Activated CD4-positive, alpha-beta T cell treated with anti-CD3 and anti-CD28 coated beads, Interleukin-2, amount 10 ng/mL, durations not matched to agents 7 days and 5 days (primary cell): ENCODE results near the gene SYT5. TPM values are rescaled to one million over a fixed set of nuclear protein-coding genes. Genes with fewer than 3 reads are reported as not detected.

ENCODE experiments used
- CTCF ChIA-PET: fragments of 350-600 bp; sonication (Branson Sonifier 250); formaldehyde crosslinking; loops from one replicate; lab custom pipeline; 2021; ENCODE audit warnings: antibody characterized with exemption; lab: Charles Lee
- POLR2A ChIA-PET: fragments of 350-600 bp; sonication (Branson Sonifier 250); formaldehyde crosslinking; loops from one replicate; lab custom pipeline; 2021; ENCODE audit warnings: antibody characterized with exemption; lab: Charles Lee
- DNase-seq: peaks from one replicate; pipeline ENCODE4 v3.0.0-alpha.2; 2020
- H3K27ac Mint-ChIP-seq: one replicate; pipeline ENCODE4 v1.8.0; 2021; ENCODE audit warnings: mild to moderate bottlenecking, moderate library complexity, mixed read lengths
- H3K27me3 Mint-ChIP-seq: one replicate; pipeline ENCODE4 v1.8.0; 2021; ENCODE audit warnings: mixed read lengths
- H3K36me3 Mint-ChIP-seq: one replicate; pipeline ENCODE4 v1.8.0; 2021; ENCODE audit warnings: low read depth, mixed read lengths
- H3K4me1 Mint-ChIP-seq: one replicate; pipeline ENCODE4 v1.8.0; 2021; ENCODE audit warnings: mixed read lengths
- H3K4me3 Mint-ChIP-seq: one replicate; pipeline ENCODE4 v1.8.0; 2021; ENCODE audit warnings: mild to moderate bottlenecking, moderate library complexity, mixed read lengths
- H3K9me3 Mint-ChIP-seq: one replicate; pipeline ENCODE4 v1.8.0; 2021; ENCODE audit warnings: mixed read lengths
- total RNA-seq, 2 experiments: library from RNA; stranded (reverse); gene quantifications; one replicate each; pipeline ENCODE4 v1.2.3, GENCODE V29; 2021

The SYT5 gene
- total RNA-seq, 2 experiments from 2014 or later = 0.17 TPM; not detected in 1

DNA sequence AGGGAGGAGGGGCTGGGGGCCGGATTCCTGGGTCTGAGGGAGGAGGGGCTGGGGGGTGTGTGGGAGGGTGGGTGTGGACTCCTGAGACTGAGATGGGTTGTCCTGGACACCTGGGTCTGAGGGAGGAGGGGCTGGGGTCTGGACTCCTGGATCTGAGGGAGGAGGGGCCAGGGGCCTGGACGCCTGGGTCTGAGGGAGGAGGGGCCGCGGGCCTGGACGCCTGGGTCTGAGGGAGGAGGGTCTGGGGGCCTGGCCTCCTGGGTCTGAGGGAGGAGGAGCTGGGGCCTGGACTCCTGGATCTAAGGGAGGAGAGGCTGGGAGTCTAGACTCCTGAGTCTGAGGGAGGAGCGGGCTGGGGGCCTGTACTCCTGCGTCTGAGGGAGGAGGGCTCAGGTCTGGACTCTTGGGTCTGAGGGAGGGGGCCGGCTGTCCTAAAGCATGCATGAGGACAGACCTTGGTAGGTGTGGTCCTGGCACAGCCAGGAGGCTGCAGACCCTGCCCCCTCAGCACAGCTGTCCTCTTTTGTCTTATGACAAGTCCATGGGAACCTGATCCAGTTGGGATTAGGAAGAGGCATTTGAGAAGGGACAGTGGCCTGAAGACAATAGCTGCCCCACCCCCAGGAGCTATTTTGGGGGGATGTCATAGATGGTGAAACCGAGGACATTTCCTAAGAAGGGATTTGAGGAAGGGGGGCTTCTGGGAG, 32.4 kb downstream of the SYT5 start:
- POLR2A ChIA-PET = no interaction called here
- H3K4me1 Mint-ChIP-seq = peaks cover 14% of the 10 kb centered on the region
- no peak overlapping the region for H3K27ac Mint-ChIP-seq
- peaks cover 5% of the 10 kb centered on the region for H3K36me3 Mint-ChIP-seq
- peaks cover 22% of the 10 kb centered on the region for H3K27me3 Mint-ChIP-seq
- DNase-seq = no peak
- CTCF ChIA-PET = interaction anchor here (0.9 to 2.9 kb wide), 4 partner anchors 12 to 356 kb away, joined by 3 to 11 read pairs (median 3); no protein-coding TSS in a partner anchor
- H3K9me3 Mint-ChIP-seq = peaks cover 8% of the 10 kb centered on the region
- no peak overlapping the region for H3K4me3 Mint-ChIP-seq

DNA sequence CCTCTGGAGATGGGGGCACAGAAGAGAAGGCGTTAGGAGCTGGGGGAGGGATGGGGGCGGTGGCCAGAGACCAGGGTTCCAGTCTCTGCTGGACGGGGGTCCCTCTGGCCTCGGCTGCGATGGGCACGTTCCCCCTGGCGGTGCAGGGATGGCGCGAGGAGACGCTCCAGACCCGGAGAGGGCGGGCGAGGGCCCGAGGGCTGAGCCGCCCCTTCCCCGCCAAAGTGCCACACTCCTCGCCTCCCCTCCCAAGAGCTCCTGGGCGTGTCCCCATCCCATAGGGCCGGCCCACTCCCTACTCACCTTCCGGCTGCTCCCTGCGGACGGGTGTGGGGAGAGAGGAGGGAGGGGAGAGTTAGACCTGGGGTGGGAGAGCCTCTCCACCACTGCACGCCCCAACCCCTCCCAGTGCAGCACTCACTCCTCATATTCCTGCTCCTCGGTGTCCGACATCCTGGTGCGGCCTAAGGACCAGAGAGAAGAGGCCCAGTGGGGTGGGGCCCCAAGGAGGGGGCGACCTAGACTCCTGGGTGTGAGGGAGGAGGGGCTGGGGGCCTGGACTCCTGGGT, 33.3 kb downstream of the SYT5 start:
- Mint-ChIP-seq H3K9me3 (peaks cover 1% of the 10 kb centered on the region), H3K36me3 (no peaks in the 10 kb centered on the region), H3K4me3 (no peak overlapping the region), H3K27ac (no peak overlapping the region), H3K27me3 (peaks cover 22% of the 10 kb centered on the region), H3K4me1 (peaks cover 7% of the 10 kb centered on the region)
- CTCF ChIA-PET = interaction anchor here (0.9 to 2.9 kb wide), 7 partner anchors 13 to 330 kb away, joined by 3 to 11 read pairs (median 3); partner anchors contain the start of gene DNAAF3
- POLR2A ChIA-PET = no interaction called here
- DNase-seq = no peak

DNA sequence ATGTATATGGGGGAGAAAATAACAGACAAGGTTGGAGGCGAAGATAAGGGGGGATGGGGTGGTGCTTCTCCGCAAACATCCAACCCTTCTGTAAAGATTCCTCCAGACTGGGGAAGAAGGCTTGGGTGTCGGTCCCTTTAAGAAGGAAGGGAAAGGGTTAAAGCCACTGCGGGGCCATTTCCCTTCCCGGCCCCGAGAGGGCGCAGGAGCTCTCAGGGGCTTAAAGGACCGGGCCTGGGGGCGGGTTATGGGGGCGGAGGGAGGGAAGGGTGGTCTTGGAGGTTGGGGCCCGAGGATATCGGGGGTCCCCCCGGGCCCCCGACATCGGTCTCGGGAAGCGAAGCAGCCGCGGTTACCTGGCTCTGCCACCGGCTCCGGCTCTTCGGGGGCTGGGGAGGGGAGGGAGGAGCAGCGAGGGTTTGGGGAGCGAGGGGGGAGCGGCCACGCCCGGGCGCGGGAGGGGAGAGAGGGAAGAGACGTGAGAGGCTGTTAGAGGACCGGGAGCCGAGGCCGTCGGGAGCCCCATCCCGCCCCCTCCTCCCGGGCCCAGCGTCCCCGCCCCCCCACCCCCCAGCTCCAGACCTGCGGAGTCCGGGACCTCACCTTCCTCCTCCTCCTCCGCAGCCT, 33.9 kb downstream of the SYT5 start:
- ChIA-PET POLR2A (no interaction called here), CTCF (interaction anchor here (1.0 to 2.9 kb wide), 5 partner anchors 14 to 273 kb away, joined by 3 to 11 read pairs (median 4); partner anchors contain the start of gene DNAAF3)
- H3K4me1 Mint-ChIP-seq = peaks cover 2% of the 10 kb centered on the region
- H3K36me3 Mint-ChIP-seq = no peaks in the 10 kb centered on the region
- no peak overlapping the region for H3K27ac Mint-ChIP-seq
- no peaks in the 10 kb centered on the region for H3K9me3 Mint-ChIP-seq
- no peak overlapping the region for H3K4me3 Mint-ChIP-seq
- DNase-seq = no peak
- peaks cover 23% of the 10 kb centered on the region for H3K27me3 Mint-ChIP-seq

DNA sequence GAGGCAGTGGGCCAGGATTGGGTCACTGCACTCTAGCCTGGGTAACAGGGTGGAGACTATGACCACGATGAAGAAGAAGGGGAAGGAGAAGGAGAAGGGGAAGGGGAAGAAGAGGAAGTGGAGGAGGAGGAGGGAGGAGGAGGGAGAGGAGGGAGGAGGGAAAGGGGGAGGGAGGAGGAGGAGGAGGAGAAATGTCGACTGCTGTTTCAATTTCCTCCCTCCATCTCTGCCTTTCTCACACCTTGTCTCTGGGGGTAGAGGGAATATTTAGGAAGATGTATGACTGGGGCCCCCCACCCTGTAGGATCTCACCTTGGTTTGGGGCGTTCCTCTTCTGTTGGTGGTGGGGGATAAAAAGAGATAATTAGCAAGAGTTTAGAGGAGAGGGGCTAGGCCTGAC, 34.9 kb downstream of the SYT5 start:
- Mint-ChIP-seq H3K36me3 (no peaks in the 10 kb centered on the region), H3K4me3 (no peak overlapping the region), H3K27me3 (peaks cover 27% of the 10 kb centered on the region), H3K4me1 (peaks cover 4% of the 10 kb centered on the region), H3K9me3 (no peaks in the 10 kb centered on the region), H3K27ac (no peak overlapping the region)
- POLR2A ChIA-PET = no interaction called here
- CTCF ChIA-PET = no interaction called here
- no peak for DNase-seq

DNA sequence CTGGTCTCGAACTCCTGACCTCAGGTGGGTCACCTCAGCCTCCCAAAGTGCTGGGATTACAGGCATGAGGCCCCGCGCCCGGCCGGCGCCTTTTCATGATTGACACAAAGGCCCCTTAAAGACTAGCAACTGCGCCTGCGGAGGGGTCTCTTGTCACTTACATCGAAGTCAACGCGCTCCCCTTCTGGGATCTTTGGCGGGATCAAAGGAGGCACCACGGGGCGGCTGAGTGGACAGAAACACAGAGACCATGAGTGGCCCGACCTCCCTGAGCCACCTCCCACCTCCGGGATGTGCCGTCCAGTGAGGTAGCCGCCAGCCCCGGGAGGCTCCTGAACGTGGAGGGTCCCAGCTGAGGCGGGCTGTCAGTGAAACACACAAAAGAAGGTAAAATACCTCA, 38.4 kb downstream of the SYT5 start:
- H3K27ac Mint-ChIP-seq = no peak overlapping the region
- no peaks in the 10 kb centered on the region for H3K9me3 Mint-ChIP-seq
- H3K4me3 Mint-ChIP-seq = no peak overlapping the region
- CTCF ChIA-PET = interaction anchor here (0.7 to 2.3 kb wide), 6 partner anchors 10 to 366 kb away, joined by 3 to 10 read pairs (median 6); no protein-coding TSS in a partner anchor
- DNase-seq = no peak
- H3K4me1 Mint-ChIP-seq = peaks cover 4% of the 10 kb centered on the region
- H3K27me3 Mint-ChIP-seq = peaks cover 23% of the 10 kb centered on the region
- H3K36me3 Mint-ChIP-seq = no peaks in the 10 kb centered on the region
- POLR2A ChIA-PET = interaction anchor here (0.6 kb wide), 1 partner anchor 243 kb away, joined by 5 read pairs; no protein-coding TSS in a partner anchor

DNA sequence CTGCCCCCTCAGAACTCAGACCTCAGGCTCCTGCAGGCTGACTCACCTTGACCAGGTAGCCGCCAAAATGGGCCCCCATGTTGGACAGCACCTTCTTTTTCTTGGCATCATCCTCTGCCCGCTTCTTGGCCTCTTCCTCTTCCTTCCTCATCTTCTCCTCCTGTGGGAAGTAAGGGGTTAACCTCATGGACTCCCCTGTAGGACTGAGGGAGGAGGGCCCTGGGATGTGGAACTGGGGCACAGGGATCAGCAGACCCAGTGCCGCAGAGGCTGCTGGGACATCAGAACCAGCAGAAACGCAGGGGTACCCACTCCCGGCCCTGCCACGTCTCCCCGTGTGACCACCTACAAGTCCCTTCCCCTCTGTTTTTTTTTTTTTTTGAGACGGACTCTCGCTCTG, 42.2 kb downstream of the SYT5 start:
- Mint-ChIP-seq H3K27me3 (peaks cover 12% of the 10 kb centered on the region), H3K27ac (no peak overlapping the region), H3K9me3 (no peaks in the 10 kb centered on the region), H3K4me1 (peaks cover 2% of the 10 kb centered on the region), H3K4me3 (no peak overlapping the region), H3K36me3 (no peaks in the 10 kb centered on the region)
- ChIA-PET CTCF (interaction anchor here (1.2 kb wide), 1 partner anchor 366 kb away, joined by 3 read pairs; no protein-coding TSS in a partner anchor), POLR2A (no interaction called here)
- no peak for DNase-seq

DNA sequence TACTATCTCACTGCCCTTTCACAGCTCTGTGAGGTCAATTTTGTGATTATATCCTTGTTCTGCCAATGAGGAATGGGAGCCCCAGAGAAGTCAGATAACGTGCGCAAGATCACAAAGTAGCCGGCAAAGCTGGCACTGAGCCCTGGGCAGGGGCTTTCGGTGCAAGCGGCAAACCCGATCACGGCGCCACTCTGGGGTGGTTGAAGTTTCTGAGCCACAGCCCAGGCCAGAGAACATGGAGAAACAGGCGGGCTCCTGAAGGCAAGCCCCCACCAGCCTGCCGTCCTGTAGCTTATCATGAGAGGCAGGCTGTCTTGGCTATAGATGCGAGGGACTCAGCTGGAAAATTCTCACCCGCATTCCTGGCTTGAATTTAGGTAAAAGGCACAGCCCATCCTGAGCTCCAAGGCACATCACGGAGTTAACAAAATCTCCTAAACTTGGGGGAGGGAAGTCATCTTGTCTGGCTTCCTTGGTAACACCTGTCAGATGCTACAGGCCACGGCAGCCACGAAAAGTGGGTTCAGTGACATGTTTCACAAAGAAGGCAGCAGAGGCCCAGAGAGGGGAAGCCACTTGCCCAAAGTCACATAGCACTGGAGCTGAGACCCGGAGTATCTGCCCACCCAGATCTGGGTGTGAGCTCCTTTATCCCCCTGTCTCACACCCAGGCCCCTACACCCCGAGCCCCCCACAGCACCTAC, 43.5 kb downstream of the SYT5 start:
- ChIA-PET CTCF (interaction anchor here (1.1 to 1.2 kb wide), 2 partner anchors 47 to 255 kb away, joined by 3 to 5 read pairs; no protein-coding TSS in a partner anchor), POLR2A (interaction anchor here (0.6 kb wide), 1 partner anchor 256 kb away, joined by 3 read pairs; no protein-coding TSS in a partner anchor)
- Mint-ChIP-seq H3K27ac (no peak overlapping the region), H3K9me3 (no peaks in the 10 kb centered on the region), H3K36me3 (no peaks in the 10 kb centered on the region), H3K4me3 (no peak overlapping the region), H3K4me1 (peaks cover 2% of the 10 kb centered on the region), H3K27me3 (peaks cover 15% of the 10 kb centered on the region)
- DNase-seq = no peak

DNA sequence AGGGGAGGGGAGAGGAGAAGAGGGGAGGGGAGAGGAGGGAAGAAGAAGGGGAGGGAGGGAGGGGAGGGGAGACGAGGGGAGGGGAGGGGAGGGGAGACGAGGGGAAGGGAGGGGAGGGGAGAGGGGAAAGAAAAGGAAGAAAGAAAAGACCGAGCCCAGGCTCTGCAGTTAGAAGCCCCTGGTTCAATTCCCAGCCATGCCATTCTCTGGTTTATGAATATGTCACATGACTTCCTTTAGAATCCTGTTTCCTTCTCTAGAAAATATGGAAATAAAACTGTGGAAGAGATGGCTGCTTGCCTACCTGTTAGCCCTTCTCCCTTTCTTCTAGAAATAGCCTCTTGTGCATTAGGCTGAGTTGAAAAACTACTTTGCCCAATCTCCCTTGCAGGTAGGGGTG, 45.4 kb downstream of the SYT5 start:
- Mint-ChIP-seq H3K36me3 (no peaks in the 10 kb centered on the region), H3K4me3 (no peak overlapping the region), H3K27me3 (peaks cover 18% of the 10 kb centered on the region), H3K4me1 (no peaks in the 10 kb centered on the region), H3K9me3 (no peaks in the 10 kb centered on the region), H3K27ac (no peak overlapping the region)
- no peak for DNase-seq
- ChIA-PET CTCF (no interaction called here), POLR2A (no interaction called here)

DNA sequence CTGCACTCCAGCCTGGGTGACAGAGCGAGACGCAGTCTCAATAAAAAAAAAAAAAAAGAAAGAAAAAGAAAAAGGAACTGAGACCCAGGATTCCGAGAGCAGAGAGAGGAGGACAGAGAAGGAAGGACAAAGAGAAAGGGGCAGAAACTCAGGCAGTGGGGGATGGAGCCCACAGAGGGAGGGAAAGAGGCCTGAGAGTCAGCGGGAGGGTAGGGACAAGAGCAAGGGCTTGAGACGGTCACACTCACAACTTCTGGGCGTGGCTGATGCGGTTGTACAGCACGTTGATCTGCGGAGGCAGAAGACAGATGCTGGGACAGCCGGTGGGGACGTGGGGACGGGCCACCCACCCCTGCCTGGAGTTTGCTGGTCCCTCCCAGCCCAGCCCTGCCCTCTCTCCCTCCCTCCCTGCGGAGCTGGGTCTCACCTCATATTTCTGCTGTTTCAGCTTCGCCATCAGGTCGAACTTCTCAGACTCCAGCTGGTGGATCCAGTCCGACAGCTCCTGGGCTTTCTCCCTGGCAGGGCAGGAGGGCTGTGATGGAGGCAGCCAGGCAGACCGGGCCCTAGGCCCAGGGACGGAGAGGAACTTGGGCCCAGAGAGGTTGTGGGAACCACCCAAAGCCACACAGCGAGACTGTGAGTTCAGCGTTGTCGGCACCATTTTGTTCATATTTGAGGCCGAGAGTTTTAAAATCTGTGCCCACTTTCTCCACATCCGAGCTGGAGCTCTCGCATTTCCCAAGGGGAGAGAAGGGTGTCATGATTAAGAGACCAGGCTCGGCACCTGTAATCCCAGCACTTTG, 46.2 kb downstream of the SYT5 start:
- POLR2A ChIA-PET = no interaction called here
- Mint-ChIP-seq H3K4me3 (no peak overlapping the region), H3K27ac (no peak overlapping the region), H3K36me3 (no peaks in the 10 kb centered on the region), H3K27me3 (peaks cover 19% of the 10 kb centered on the region), H3K4me1 (no peaks in the 10 kb centered on the region), H3K9me3 (no peaks in the 10 kb centered on the region)
- DNase-seq = no peak
- CTCF ChIA-PET = no interaction called here

DNA sequence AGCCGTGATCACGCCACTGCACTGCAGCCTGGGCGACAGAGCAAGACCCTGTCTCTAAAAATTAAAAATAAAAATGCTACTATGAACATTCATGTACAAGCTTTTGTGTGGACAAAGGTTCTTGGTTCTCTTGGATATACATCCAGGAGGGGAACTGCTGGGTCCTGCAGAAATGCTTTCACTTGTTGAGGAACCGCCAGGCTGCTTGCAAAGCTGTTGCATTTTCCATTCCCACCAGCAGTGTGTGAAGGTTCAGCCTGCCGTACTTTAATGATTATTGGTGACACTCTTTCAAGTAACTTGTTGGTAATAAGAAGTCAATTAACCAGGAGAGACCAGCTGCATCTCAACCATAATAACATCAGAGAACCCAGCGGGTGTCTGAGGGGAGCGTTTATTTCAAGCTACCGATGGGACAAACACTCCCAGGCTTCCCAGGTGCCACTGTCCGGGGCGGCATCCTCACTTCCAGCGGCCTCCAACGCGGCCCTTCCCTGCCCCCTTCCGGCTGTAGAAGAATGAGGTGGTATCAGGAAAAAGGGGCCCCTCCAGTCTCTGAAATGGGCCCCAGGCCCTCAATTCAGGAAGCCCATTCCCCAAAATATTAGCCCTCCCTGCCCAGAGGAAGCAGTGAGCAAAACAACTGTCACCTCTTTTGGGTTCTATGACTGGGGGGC, 47.5 kb downstream of the SYT5 start:
- no peaks in the 10 kb centered on the region for H3K36me3 Mint-ChIP-seq
- H3K27me3 Mint-ChIP-seq = peaks cover 19% of the 10 kb centered on the region
- H3K4me1 Mint-ChIP-seq = no peaks in the 10 kb centered on the region
- CTCF ChIA-PET = interaction anchor here (1.1 to 1.2 kb wide), 2 partner anchors 25 to 251 kb away, joined by 3 to 4 read pairs; partner anchors contain the start of gene TNNI3
- H3K4me3 Mint-ChIP-seq = no peak overlapping the region
- DNase-seq = no peak
- H3K9me3 Mint-ChIP-seq = no peaks in the 10 kb centered on the region
- no peak overlapping the region for H3K27ac Mint-ChIP-seq
- POLR2A ChIA-PET = no interaction called here

DNA sequence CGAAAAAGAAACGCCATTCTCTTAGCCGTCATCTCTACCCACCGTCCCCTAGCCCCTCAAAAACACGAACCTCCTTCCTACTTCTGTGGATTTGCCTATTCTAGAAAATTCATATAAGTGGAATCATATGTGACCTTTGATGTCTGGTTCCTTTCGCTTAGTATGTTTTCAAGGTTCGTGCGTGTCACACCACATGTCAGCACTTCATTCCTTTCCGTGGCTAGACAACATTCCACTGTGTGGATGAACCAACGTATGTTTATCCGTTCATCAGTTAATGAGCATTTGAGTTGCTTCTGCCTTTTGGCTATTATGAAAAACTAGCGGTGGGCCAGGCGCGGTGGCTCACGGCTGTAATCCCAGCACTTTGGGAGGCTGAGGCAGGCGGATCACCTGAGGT, 48.7 kb downstream of the SYT5 start:
- Mint-ChIP-seq H3K27me3 (peaks cover 21% of the 10 kb centered on the region), H3K4me3 (no peak overlapping the region), H3K27ac (no peak overlapping the region), H3K36me3 (no peaks in the 10 kb centered on the region), H3K4me1 (no peaks in the 10 kb centered on the region), H3K9me3 (no peaks in the 10 kb centered on the region)
- no peak for DNase-seq
- ChIA-PET POLR2A (no interaction called here), CTCF (no interaction called here)
